Fibroblast of skin of left biceps (primary cell): ENCODE results near the gene SFXN3.

Experiments
- DNase-seq, 2 experiments: peaks; one replicate each; pipeline ENCODE4 v3.0.0-alpha.2; 2013; ENCODE audit warnings: low read depth in 2 of 2

The SFXN3 gene

DNA sequence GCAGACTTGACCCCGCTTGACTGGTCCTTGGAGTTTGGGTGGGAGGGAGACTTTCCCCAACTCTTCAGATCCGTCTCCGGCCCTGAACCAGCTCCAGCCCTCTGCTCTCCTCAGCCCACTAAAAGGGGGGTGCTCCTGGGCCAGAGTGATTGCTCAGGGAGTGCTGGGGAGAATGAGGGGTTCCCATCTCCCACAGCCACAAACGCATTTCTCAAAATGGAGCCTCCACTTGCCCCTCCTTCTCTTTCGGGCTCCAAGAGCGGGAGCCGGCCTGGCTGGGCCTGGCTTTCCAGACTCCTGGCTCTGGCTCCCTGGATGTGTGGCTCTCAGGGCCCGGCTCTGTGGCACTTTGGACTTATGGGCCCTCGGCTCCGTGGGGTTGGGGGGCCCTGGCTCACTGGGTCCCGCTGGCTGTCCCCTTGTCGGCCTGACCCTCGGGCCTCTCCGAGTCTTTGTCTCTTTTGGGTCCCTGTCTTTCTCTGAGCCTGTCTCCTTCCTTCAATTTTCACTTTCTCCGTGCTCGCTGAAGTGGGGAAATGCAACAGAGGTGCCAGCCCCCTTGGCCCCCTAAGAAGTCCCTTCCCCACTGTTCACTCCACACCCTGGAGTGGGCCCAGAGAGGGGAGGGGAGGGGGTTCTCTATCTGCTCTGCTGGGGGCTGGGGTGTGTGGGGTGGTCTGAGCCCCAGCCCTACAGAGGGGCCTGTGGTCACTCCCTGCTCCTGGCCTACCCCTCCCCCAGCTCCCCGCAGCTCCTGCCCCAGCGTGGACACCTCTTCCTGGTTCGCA lies 30.7 kb upstream of the SFXN3 start:
- no peak for DNase-seq

DNA sequence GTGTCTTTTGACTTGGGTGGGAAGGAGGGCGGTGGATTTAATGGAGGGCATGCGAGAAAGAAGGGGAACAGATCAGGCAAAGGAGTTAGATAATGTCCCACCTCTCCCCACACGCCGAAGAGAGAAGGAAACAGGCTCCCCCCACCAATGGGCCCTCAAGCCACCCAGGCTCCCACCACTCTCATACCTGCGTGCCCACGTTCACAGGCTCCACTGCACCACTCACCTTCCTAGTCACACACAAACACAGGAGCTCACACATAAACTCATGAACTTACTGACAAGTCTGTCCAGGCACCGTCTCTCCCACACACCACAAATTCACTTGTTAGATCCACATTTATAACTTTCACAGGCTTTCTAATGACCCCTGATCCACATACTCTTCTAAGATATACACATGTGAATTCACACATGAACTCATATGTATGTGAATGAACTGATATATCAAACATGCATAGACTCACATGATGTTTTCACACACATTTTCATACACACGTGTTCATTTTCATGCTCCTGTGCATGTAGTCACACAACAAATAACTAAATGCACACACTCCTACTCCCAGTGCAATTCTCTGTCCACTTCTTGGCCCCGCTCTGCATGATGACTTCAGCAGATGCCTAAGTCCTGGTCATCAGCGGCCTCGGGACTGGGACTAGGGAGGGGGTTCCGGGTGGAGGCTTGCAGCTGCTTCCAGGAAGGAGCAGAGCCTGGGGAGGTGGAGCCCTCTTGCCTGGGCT lies 29.9 kb upstream of the SFXN3 start:
- no peak for DNase-seq

DNA sequence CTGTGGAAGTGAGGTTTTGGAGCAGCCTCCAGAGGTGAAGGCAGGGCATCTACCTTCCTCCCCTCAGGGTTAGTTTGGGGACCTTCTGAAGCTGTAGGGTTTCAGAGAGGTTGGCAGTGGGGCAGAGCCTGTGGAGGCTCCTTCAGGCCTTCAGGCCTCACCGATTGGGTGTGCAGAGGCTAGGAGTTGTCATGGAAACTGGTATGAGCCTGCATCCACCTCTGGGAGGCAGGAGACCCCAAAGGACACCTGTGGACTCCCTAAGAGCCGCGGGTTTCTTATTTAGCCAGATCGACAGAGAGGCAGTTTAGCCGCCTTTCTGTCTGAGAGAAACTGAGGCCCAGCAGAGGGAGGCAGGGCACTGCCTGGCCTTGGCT lies 29.4 kb upstream of the SFXN3 start:
- no peak for DNase-seq

DNA sequence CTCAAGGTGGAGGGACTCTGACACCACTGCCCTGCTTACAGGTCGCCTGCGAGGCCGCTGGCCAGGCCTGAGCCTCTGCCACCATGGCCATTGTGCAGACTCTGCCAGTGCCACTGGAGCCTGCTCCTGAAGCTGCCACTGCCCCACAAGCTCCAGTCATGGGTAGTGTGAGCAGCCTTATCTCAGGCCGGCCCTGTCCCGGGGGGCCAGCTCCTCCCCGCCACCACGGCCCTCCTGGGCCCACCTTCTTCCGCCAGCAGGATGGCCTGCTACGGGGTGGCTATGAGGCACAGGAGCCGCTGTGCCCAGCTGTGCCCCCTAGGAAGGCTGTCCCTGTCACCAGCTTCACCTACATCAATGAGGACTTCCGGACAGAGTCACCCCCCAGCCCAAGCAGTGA lies 28.6 kb upstream of the SFXN3 start:
- no peak for DNase-seq

DNA sequence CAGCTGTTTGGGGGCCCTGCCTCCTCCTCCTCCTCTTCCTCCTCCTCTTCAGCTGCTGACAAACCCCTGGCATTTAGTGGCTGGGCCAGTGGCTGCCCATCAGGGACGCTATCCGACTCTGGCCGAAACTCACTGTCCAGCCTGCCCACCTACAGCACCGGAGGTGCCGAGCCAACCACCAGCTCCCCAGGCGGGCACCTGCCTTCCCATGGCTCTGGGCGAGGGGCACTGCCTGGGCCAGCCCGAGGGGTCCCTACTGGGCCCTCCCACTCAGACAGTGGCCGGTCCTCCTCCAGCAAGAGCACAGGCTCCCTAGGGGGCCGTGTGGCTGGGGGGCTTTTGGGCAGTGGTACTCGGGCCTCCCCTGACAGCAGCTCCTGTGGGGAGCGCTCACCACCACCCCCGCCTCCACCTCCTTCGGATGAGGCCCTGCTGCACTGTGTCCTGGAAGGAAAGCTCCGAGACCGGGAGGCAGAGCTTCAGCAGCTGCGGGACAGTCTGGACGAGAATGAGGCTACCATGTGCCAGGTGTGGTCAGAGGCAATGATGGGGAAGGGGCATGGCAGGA lies 27.3 kb upstream of the SFXN3 start:
- no peak for DNase-seq

GRCh38 chr10:101005361-101005760 lies 25.7 kb upstream of the SFXN3 start:
- no peak for DNase-seq

GRCh38 chr10:101005869-101006567 lies 25.0 kb upstream of the SFXN3 start:
- no peak for DNase-seq

GRCh38 chr10:101006593-101007098 lies 24.4 kb upstream of the SFXN3 start:
- DNase-seq: no peak

- DNase-seq: no peak
These were observed 23.8 kb upstream of the SFXN3 start for GRCh38 chr10:101007099-101007711.

DNA sequence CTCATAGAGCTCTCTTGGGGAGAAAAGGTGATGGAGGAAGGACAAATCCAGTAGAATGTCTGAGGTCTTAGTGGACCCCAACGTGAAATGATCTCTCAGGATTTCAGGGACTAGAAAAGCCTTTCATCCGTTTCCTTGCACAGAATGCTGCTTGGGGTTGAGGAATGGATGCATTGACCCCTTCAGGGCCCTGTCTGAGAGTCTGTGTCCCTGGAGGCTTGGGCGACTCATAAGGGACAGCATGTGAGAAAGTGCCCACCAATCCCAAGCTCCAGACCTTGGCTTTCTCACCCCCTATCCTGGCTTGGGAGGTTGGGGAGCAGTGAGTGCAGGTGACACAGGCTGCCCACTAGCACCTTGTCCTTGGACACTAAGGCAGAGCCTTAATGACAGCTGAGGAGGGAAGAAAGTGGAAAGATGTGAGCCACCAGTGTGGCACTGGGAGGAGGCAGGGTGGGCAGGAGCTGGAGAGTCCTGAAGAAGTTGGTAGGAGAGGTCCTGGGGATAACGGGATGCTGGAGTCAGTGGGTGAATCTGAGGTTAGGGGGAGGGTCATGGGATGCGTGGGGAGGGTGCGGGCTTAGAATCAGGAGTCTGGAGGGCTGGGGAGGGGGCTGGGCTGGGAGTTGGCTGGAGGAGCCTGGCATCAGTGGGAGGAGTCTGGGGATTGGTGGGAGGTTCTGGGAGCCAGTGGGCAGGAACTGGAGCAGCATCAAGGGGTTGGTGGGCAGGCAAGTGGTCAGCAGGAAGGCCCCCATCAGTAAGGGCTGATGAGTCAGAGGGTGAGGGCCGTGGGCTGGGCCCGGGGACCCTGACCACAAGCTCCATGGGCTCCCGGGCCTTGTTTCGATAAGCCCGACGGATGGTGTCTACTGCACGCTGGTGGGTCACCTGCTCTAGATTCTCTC lies 22.9 kb upstream of the SFXN3 start:
- no peak for DNase-seq

DNA sequence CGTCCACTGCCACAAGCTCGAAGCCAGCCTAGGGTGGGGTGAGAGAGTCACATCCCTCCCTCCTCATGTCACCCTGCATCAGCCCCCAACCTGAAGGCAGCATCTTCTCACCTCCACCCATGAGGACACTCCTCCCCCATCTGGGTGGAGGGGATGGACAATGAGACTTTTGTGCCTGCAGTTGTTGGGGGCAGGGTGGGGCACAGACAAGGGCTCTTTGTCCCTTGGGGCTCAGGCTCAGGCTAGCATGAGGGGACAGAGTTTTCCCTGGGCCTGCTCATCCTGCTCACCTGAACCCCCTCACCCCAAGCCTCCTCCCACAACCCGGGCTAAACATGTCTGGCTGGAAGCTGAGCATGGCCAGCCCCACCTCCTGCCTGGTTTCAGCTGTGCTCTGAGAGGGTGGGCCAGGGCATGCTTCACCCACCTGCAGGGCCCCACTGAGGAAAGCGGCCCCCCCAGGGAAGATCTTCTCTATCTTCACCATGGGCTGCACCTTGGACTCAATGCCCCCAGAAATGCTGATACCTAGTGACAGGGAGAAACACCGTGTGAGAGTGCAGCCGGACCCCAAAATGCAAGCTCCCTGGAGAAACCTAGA lies 22.1 kb upstream of the SFXN3 start:
- no peak for DNase-seq

DNA sequence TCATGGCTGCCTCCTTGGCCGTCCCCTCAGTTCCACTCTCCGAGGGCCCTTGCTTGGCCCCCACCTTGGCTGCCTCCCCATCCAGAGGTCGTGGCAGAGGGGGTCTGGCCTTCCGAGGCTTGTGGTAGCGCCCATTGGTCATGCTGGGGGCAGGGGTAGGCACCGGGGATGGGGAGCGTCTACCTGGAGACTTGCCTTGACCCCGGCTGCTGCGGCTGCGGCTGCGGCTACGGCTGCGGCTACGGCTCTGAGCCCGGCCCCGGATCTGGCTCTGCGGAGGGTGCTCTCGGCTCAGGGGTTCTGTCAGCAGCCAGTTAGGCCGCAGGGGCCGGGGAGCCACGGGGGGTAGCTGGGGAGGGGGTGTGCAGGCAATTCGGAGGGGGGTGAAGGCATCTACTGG lies 20.7 kb upstream of the SFXN3 start:
- DNase-seq: no peak

DNA sequence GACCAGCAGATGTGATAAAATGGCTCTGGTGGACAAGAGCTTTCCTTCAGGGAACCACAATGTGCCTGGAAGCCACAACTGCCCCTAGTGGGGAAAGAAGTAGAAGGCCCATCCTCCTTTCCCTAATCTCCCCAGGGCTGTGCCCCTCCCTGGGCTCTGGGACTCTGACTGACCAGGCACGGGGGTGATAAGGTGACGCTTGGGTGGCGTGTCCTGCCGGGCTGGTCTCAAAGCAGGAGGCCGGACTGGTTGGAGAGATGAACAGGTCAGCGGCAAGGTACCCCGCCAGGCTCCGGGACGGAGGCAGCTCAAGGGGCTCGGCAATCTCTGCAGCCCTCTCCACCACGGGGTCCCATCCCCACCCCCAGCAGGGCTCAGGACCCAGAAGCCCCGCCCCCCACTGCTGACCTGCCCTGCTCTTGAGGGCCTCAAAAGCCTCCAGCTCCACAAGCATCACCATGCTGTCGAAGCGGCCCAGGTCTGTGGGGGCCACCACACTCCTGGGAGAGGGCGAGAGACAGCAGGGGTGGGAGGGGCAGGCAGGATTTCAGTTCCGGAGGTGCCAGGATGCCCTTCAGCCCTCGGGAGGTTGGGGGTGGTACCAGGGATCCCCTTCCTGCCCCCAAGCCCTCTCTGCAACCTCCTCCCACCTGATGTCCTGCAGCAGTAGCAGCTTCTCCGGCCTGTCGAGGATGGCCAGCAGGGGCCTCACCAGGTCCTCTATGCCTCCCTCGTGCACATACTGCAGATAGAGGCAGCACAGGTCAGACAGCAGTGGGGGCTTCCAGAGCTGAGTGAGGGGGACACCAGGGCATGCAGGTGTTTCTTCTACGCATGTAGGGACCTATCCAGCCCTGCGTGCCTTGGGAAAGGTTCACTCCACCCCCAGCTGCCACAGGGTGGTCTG lies 19.3 kb upstream of the SFXN3 start:
- no peak for DNase-seq

GRCh38 chr10:101012525-101013364 lies 18.3 kb upstream of the SFXN3 start:
- DNase-seq: peak; percentile 73 to 78

- no peak for DNase-seq
These were observed 17.6 kb upstream of the SFXN3 start for GRCh38 chr10:101013365-101013825.

DNA sequence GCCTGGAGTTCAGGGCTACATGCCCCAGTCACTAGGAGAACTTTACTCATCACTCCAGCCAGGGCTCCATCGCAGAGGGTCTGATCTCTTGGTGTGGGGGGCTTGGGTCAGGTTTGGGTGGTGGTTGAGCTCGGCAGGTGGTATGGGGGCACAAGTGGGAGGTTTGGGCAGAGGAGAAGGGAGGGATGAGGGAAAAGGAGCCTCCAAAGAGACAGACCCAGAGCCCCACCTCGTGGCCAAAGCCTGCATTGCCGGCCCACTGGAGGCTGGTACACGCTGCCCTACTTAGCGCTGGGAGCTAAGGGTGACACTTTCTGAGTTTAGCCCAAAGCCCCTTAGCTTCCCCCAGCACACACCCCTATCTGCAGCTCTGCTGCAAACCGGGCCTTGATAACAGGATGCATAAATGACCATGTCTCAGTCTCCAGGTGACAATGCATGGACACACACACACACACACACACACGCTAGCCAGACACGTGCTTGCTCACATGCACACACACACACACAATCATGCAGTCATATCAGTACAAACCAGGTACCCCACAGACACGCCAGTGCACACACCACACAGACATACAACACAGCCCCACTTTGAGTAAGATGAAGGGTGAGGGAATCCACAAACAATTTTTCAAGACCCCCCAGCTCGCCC lies 16.7 kb upstream of the SFXN3 start:
- no peak for DNase-seq

DNA sequence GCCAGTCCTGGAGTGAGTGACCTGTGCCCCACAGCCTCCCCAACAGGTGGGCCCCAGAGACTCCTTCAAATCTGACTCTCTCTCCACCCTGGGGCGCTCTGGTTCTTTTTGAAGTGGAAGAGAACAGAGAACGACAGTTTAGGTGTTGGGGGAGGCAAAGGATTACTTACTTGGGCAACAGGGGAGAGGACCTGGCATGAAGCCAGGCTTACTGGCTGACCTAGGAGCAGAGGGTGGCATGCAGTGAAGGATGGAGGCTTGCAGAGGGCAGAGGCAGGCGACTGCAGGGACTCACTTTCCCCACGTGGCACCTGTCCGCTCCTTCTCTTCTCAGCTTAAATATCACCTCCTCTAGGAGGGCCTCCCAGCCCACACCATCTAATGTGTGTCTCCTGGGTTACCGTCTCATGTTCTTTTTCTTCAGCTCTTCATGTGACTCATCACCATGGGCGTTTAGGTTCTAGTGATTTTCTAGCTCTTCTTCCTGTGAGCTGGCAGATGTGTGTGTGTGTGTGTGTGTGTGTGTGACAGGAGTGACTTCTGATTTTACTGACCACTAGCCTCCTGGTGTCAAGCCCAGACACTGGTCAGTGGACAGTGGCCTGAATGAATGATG lies 16.0 kb upstream of the SFXN3 start:
- peak in 1 of 2 experiments; percentile 64 for DNase-seq
